ENCODE data around the gene EPC2.
"Not testable (repeated sequence)": the region's sequence is repeated elsewhere in the genome, so short reads cannot be mapped to it uniquely, and the experiment has no call there.

The EPC2 gene

GRCh38 chr2:148756292-148756975, 111.9 kb downstream of the EPC2 start:
- ATAC-seq (peak; percentile 77), DNase-seq (no peak)
- Mint-ChIP-seq H3K27ac (no peak overlapping the region), H3K4me3 (no peak overlapping the region), H3K9me3 (no peaks in the 10 kb centered on the region), H3K4me1 (peaks cover 15% of the 10 kb centered on the region), H3K27me3 (no peaks in the 10 kb centered on the region)

- peak overlapping the region in 1 of 2 donors; percentile 19 for H3K27ac Mint-ChIP-seq
- no peaks in the 10 kb centered on the region for H3K27me3 Mint-ChIP-seq
Observed at GRCh38 chr2:148764815-148765214, 120.3 kb downstream of the EPC2 start.

GRCh38 chr2:148770047-148770446, 125.5 kb downstream of the EPC2 start:
- no peak for DNase-seq
- ATAC-seq, result no peak
- Mint-ChIP-seq H3K4me3 (no peak overlapping the region), H3K4me1 (no peaks in the 10 kb centered on the region), H3K27ac (no peak overlapping the region), H3K27me3 (no peaks in the 10 kb centered on the region), H3K9me3 (no peaks in the 10 kb centered on the region)

More at GRCh38 chr2:148764815-148765214, 120.3 kb downstream of the EPC2 start:
- Mint-ChIP-seq H3K4me1 (peaks cover 9% of the 10 kb centered on the region), H3K4me3 (no peak overlapping the region), H3K9me3 (no peaks in the 10 kb centered on the region)
- ATAC-seq (no peak), DNase-seq (no peak)

GRCh38 chr2:148781544-148781943, 137.0 kb downstream of the EPC2 start:
- H3K27ac Mint-ChIP-seq, result no peak overlapping the region
- H3K4me3 Mint-ChIP-seq, result no peak overlapping the region

GRCh38 chr2:148789059-148789458, 144.5 kb downstream of the EPC2 start:
- no peak overlapping the region for H3K27ac Mint-ChIP-seq
- ATAC-seq, result no peak

More at GRCh38 chr2:148781544-148781943, 137.0 kb downstream of the EPC2 start:
- ATAC-seq (no peak), DNase-seq (no peak)
- peaks cover 3% of the 10 kb centered on the region for H3K4me1 Mint-ChIP-seq
- no peaks in the 10 kb centered on the region for H3K27me3 Mint-ChIP-seq
- no peaks in the 10 kb centered on the region for H3K9me3 Mint-ChIP-seq

GRCh38 chr2:148790172-148790571, 145.6 kb downstream of the EPC2 start:
- not testable (repeated sequence) for H3K27me3 Mint-ChIP-seq, H3K27ac Mint-ChIP-seq, H3K4me3 Mint-ChIP-seq, H3K4me1 Mint-ChIP-seq, ATAC-seq, H3K9me3 Mint-ChIP-seq, DNase-seq

More at GRCh38 chr2:148789059-148789458, 144.5 kb downstream of the EPC2 start:
- Mint-ChIP-seq H3K9me3 (no peaks in the 10 kb centered on the region), H3K4me3 (no peak overlapping the region), H3K27me3 (no peaks in the 10 kb centered on the region), H3K4me1 (no peaks in the 10 kb centered on the region)
- no peak for DNase-seq

- no peak overlapping the region for H3K27ac Mint-ChIP-seq
- no peak for ATAC-seq
- no peaks in the 10 kb centered on the region for H3K9me3 Mint-ChIP-seq
- no peak for DNase-seq
- H3K4me1 Mint-ChIP-seq, result no peaks in the 10 kb centered on the region
- no peak overlapping the region for H3K4me3 Mint-ChIP-seq
- H3K27me3 Mint-ChIP-seq, result no peaks in the 10 kb centered on the region
Observed at GRCh38 chr2:148794558-148794957, 150.0 kb downstream of the EPC2 start.

GRCh38 chr2:148796735-148797512, 152.4 kb downstream of the EPC2 start:
- DNase-seq, result no peak
- H3K27me3 Mint-ChIP-seq, result no peaks in the 10 kb centered on the region
- no peak overlapping the region for H3K27ac Mint-ChIP-seq
- H3K4me1 Mint-ChIP-seq, result no peaks in the 10 kb centered on the region
- ATAC-seq, result no peak
- H3K4me3 Mint-ChIP-seq, result no peak overlapping the region
- H3K9me3 Mint-ChIP-seq, result no peaks in the 10 kb centered on the region

GRCh38 chr2:148802448-148803220, 158.1 kb downstream of the EPC2 start:
- ATAC-seq (no peak), DNase-seq (no peak)
- H3K4me3 Mint-ChIP-seq, result no peak overlapping the region
- H3K9me3 Mint-ChIP-seq, result peaks cover 8% of the 10 kb centered on the region in 2 donors
- H3K27ac Mint-ChIP-seq, result no peak overlapping the region
- peaks cover 2% of the 10 kb centered on the region for H3K27me3 Mint-ChIP-seq
- no peaks in the 10 kb centered on the region for H3K4me1 Mint-ChIP-seq

GRCh38 chr2:148810081-148810480, 165.5 kb downstream of the EPC2 start:
- Mint-ChIP-seq H3K27me3 (peaks cover 7% of the 10 kb centered on the region), H3K4me1 (peaks cover 12% of the 10 kb centered on the region), H3K9me3 (peaks cover 13 to 14% of the 10 kb centered on the region in 2 donors), H3K4me3 (no peak overlapping the region), H3K27ac (no peak overlapping the region)
- DNase-seq (no peak), ATAC-seq (no peak)

GRCh38 chr2:148812306-148812705, 167.8 kb downstream of the EPC2 start:
- no peak overlapping the region for H3K4me3 Mint-ChIP-seq
- peaks cover 6 to 7% of the 10 kb centered on the region in 2 donors for H3K9me3 Mint-ChIP-seq
- no peak for DNase-seq
- peaks cover 13% of the 10 kb centered on the region for H3K4me1 Mint-ChIP-seq
- ATAC-seq, result no peak
- H3K27ac Mint-ChIP-seq, result no peak overlapping the region
- peaks cover 17% of the 10 kb centered on the region for H3K27me3 Mint-ChIP-seq

- peak; percentile 46 to 84 for DNase-seq
- Mint-ChIP-seq H3K9me3 (peaks cover 0 to 6% of the 10 kb centered on the region in 2 donors), H3K4me3 (no peak overlapping the region), H3K27me3 (peaks cover 21% of the 10 kb centered on the region), H3K4me1 (peaks cover 13% of the 10 kb centered on the region), H3K27ac (peak overlapping the region; percentile 30 to 77)
- peak; percentile 99 for ATAC-seq
Observed at GRCh38 chr2:148813603-148814065, 169.1 kb downstream of the EPC2 start.

GRCh38 chr2:148814143-148814859, 169.8 kb downstream of the EPC2 start:
- ATAC-seq (no peak), DNase-seq (no peak)
- peak overlapping the region in 1 of 2 donors; percentile 30 for H3K27ac Mint-ChIP-seq
- H3K4me3 Mint-ChIP-seq, result no peak overlapping the region
- peaks cover 0 to 6% of the 10 kb centered on the region in 2 donors for H3K9me3 Mint-ChIP-seq
- peaks cover 13% of the 10 kb centered on the region for H3K4me1 Mint-ChIP-seq
- peaks cover 21% of the 10 kb centered on the region for H3K27me3 Mint-ChIP-seq

- ATAC-seq, result no peak
- Mint-ChIP-seq H3K4me1 (peaks cover 13% of the 10 kb centered on the region), H3K4me3 (no peak overlapping the region), H3K27ac (peak overlapping the region in 1 of 2 donors; percentile 19), H3K9me3 (peaks cover 0 to 6% of the 10 kb centered on the region in 2 donors), H3K27me3 (peaks cover 21% of the 10 kb centered on the region)
- DNase-seq, result no peak
Observed at GRCh38 chr2:148814860-148815419, 170.4 kb downstream of the EPC2 start.

- H3K9me3 Mint-ChIP-seq, result peaks cover 0 to 6% of the 10 kb centered on the region in 2 donors
- no peak overlapping the region for H3K4me3 Mint-ChIP-seq
- ATAC-seq (no peak), DNase-seq (no peak)
- H3K27me3 Mint-ChIP-seq, result peaks cover 21% of the 10 kb centered on the region
- H3K27ac Mint-ChIP-seq, result no peak overlapping the region
- peaks cover 13% of the 10 kb centered on the region for H3K4me1 Mint-ChIP-seq
Observed at GRCh38 chr2:148816176-148816575, 171.6 kb downstream of the EPC2 start.

Data from stimulated activated naive CD8-positive, alpha-beta T cell treated with anti-CD3 and anti-CD28 coated beads, Interleukin-15, amount 100 ng/mL, for 72 hours (primary cell).